ENCODE results near the gene LTB4R2.

DNA sequence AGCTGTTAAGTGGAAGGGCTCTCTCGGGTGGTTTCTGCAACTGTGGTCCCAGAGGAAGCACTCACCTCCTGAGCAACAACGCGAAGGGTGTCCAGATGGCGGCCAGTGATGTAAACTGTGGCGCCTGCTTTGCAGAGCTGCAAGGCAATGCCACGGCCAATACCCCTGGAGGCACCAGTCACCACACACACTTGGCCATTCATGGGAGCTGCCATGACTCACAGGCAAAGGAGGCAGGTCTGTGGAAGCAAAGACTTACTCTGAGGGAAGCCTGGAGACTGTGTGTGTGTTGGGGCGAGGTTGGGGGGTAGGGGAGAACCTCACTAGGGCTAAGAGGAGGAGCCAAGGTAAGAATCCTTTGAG is 11.1 kb upstream of the LTB4R2 start:
- TF ChIP-seq, protein P1, sequence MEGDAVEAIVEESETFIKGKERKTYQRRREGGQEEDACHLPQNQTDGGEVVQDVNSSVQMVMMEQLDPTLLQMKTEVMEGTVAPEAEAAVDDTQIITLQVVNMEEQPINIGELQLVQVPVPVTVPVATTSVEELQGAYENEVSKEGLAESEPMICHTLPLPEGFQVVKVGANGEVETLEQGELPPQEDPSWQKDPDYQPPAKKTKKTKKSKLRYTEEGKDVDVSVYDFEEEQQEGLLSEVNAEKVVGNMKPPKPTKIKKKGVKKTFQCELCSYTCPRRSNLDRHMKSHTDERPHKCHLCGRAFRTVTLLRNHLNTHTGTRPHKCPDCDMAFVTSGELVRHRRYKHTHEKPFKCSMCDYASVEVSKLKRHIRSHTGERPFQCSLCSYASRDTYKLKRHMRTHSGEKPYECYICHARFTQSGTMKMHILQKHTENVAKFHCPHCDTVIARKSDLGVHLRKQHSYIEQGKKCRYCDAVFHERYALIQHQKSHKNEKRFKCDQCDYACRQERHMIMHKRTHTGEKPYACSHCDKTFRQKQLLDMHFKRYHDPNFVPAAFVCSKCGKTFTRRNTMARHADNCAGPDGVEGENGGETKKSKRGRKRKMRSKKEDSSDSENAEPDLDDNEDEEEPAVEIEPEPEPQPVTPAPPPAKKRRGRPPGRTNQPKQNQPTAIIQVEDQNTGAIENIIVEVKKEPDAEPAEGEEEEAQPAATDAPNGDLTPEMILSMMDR (IDR thresholded peaks at IDR 0.05) = no peak
- TF ChIP-seq EZH2phosphoT487 (IDR thresholded peaks at IDR 0.05) = no peak
- TF ChIP-seq EZH2 (IDR thresholded peaks at IDR 0.05) = no peak
